GM12875 (cell line): ENCODE results near the gene VRTN.

Experiments
- H3K4me3 ChIP-seq: one replicate; pipeline ENCODE4 v1.5.1; 2011; ENCODE audit warnings: low read depth, low read length, control low read depth
- TF ChIP-seq, protein P1 (sequence below): IDR thresholded peaks from 2 replicates; pipeline ENCODE4 v1.5.1; 2011; ENCODE audit warnings: low read depth, mild to moderate bottlenecking, control low read depth, inconsistent platforms, low read length, moderate library complexity, borderline replicate concordance; ENCODE audit not compliant: insufficient read depth

VRTN gene

GRCh38 chr14:74360163-74360562 lies 11.9 kb downstream of the VRTN start:
- H3K4me3 ChIP-seq = no peak overlapping the region
- TF ChIP-seq, protein P1, sequence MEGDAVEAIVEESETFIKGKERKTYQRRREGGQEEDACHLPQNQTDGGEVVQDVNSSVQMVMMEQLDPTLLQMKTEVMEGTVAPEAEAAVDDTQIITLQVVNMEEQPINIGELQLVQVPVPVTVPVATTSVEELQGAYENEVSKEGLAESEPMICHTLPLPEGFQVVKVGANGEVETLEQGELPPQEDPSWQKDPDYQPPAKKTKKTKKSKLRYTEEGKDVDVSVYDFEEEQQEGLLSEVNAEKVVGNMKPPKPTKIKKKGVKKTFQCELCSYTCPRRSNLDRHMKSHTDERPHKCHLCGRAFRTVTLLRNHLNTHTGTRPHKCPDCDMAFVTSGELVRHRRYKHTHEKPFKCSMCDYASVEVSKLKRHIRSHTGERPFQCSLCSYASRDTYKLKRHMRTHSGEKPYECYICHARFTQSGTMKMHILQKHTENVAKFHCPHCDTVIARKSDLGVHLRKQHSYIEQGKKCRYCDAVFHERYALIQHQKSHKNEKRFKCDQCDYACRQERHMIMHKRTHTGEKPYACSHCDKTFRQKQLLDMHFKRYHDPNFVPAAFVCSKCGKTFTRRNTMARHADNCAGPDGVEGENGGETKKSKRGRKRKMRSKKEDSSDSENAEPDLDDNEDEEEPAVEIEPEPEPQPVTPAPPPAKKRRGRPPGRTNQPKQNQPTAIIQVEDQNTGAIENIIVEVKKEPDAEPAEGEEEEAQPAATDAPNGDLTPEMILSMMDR = no peak

DNA sequence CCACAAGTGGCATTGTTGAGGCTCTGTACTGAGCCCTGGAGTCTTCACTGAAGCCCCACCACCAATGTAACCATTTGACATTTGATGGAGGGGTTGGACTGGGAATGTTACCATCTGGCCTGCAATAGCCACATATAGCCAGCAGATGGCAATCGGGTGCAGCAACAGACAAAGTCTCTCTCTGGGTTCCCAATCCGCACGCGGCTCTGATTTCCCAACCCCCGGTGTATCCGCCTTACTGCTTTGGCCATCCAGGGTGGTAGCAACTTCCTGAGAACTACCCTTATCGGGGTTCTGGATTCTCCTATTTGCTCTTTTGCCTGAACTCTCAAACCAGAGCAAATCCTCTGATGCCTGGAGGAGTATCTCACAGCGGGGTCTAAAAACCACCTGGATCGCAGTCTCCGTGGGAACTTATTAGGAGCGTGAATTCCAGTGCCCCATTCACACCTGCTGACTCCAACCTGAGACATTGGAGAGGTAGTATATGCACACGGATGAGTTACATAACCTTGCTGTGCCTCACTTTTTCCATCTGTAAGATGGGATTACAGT lies 14.2 kb downstream of the VRTN start:
- H3K4me3 ChIP-seq = no peak overlapping the region
- TF ChIP-seq, protein P1 = peak; percentile 95

GRCh38 chr14:74364271-74364880 lies 16.1 kb downstream of the VRTN start:
- H3K4me3 ChIP-seq = no peak overlapping the region
- TF ChIP-seq, protein P1 = no peak

DNA sequence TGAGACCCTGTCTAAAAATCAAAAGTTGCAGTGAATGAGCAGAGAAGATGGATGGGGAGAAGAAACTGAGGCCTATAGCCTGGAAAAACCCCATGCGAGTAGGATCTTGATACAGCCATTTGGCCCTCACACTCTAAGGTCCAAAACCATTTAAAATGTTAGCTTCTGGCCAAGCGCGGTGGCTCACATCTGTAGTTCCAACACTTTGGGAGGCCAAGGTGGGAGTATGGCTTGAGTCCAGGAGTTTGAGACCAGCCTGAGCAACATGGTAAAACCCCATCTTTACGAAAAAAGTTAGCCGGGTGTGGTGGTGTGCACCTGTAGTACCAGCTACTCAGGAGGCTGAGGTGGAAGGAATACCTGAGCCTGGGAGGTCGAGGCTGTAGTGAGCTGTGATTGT lies 19.8 kb downstream of the VRTN start:
- TF ChIP-seq, protein P1 = no peak
- H3K4me3 ChIP-seq = no peak overlapping the region

DNA sequence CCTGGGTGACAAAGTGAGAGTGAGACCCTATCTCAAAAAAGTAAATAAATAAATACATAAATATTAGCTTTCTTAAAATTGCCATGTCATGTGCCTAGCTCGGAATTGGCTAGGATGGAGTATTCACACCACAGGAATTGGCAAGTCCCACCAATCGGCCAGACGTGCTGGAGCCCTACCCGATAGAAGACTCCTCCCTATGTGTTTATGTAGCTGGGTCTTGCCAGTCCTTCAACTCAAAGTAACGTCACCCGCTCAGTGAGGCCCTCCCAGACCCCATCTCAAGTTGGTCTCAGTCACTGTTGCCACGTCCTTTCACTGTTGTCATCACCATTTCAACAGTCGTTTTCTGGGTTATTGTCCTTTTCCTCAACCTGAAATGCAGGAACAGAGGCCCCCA lies 20.2 kb downstream of the VRTN start:
- TF ChIP-seq, protein P1 = no peak
- no peak overlapping the region for H3K4me3 ChIP-seq

DNA sequence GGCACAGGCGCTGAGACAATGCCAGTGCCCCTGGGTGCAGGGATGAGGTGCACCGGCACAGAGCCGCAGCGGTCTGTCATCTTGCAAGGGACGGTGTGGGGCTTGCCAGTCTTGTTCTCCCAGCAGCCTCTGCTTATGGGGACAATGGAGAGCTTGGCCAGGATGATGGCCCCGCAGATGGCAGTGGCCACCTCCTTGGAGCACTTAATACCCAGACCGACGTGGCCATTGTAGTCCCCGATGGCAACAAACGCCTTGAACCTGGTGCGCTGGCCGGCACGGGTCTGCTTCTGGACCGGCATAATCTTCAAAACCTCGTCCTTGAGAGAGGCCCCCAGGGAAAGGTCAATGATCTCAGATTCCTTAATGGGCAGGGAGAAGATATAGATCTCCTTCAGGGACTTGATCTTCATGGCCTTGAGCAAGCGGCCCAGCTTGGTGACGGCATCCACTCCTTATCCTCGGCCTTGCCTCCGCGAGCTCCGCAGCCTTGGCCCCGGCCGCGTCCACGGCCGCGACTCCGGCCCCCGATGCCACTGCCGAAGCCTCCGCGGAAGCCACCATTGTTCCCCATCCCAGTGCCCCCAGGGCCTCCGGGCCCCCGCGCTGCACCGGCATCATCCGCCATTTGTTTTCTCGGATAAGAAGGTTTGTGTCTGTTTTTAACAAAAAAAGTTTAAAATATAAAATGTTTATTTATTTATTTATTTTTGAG lies 29.9 kb downstream of the VRTN start:
- no peak overlapping the region for H3K4me3 ChIP-seq
- TF ChIP-seq, protein P1 = no peak

DNA sequence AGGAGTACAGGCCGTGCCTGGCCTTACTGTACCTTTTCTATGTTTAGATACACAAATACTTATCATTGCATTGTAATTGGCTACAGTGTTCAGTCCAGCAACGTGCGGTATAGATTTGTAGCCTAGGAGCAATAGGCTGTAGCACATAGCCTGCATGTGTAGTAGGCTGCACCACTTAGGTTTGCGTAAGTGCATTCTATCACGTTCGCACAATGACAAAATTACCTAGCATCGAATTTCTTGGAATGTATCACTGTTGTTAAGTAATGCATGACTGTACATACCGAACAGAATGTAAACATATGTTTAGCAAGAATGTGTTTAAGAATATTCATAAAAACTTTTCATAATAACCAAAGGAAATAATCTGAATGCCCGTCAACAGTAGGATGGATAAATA lies 31.9 kb downstream of the VRTN start:
- TF ChIP-seq, protein P1 = no peak
- no peak overlapping the region for H3K4me3 ChIP-seq
